ENCODE measurements around the gene EPHB1. TPM values are rescaled to one million over a fixed set of nuclear protein-coding genes. Genes with fewer than 3 reads are reported as not detected.

The EPHB1 gene
- total RNA-seq, 1 donor from 2014 or later: 1.3 TPM

DNA sequence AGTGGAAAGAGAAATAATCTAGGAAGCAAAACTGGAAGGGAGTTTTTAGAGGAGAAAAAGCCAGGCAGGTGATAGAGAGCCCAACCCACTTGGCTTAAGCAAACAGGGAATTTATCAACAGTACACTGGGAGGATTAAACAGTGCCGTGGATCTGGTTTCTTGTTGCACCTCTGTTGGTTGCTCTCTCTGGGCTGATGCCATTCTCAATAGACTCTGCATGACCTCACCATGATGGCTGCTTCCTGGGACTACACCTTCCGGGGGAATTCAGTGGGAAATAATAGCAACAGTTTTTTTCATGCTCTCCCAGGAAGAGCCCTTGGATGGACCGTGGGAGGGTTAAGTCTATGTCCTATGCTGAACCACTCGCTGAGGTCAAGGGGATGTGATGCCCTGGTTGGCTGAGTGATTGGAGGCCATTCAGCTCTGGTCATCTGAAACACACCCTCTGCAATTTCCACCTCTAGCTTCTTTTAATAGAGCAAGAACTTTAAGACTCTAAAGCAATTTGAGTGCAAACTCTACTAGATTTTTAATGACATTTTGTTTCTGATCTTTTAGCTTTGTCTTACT is 74.2 kb downstream of the EPHB1 start:
- Mint-ChIP-seq H3K27me3 (ENCODE audit: low read depth) (peaks cover 47% of the 10 kb centered on the region), H3K27ac (no peak overlapping the region), H3K9me3 (no peaks in the 10 kb centered on the region), H3K4me1 (no peaks in the 10 kb centered on the region), H3K36me3 (no peaks in the 10 kb centered on the region), H3K4me3 (no peak overlapping the region)
- TF ChIP-seq, protein P1, sequence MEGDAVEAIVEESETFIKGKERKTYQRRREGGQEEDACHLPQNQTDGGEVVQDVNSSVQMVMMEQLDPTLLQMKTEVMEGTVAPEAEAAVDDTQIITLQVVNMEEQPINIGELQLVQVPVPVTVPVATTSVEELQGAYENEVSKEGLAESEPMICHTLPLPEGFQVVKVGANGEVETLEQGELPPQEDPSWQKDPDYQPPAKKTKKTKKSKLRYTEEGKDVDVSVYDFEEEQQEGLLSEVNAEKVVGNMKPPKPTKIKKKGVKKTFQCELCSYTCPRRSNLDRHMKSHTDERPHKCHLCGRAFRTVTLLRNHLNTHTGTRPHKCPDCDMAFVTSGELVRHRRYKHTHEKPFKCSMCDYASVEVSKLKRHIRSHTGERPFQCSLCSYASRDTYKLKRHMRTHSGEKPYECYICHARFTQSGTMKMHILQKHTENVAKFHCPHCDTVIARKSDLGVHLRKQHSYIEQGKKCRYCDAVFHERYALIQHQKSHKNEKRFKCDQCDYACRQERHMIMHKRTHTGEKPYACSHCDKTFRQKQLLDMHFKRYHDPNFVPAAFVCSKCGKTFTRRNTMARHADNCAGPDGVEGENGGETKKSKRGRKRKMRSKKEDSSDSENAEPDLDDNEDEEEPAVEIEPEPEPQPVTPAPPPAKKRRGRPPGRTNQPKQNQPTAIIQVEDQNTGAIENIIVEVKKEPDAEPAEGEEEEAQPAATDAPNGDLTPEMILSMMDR (IDR thresholded peaks at IDR 0.05; ENCODE audit: unreplicated experiment): no peak
- DNase-seq (ENCODE audit: low spot score in 2 of 2, unreplicated experiment in 2 of 2): no peak

DNA sequence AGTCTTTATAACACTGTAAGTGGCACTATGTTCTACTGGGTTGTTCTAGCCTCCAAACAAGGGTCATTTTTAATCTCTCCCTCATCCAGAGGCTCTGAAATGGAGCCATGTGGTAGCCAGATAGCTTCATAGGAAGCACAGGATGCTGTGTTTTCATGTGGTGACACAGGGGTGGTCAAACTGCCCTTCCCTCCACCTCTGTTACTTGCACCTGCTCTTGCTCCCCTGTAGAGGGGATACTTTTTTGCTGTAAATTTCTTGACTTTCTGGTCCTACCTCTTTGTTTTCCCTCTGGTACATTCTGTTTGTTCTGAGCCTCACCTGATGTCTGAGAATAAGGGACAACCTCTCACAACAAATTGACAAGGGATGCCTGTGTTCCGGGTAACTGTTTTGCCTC is 76.8 kb downstream of the EPHB1 start:
- DNase-seq (ENCODE audit: low spot score in 2 of 2, unreplicated experiment in 2 of 2): no peak
- Mint-ChIP-seq H3K4me3 (no peak overlapping the region), H3K27ac (no peak overlapping the region), H3K4me1 (no peaks in the 10 kb centered on the region), H3K36me3 (no peaks in the 10 kb centered on the region), H3K27me3 (ENCODE audit: low read depth) (peaks cover 45% of the 10 kb centered on the region), H3K9me3 (no peaks in the 10 kb centered on the region)
- TF ChIP-seq, protein P1 (IDR thresholded peaks at IDR 0.05; ENCODE audit: unreplicated experiment): no peak

- Mint-ChIP-seq H3K27me3 (ENCODE audit: low read depth) (peaks cover 37% of the 10 kb centered on the region), H3K9me3 (no peaks in the 10 kb centered on the region), H3K4me1 (no peaks in the 10 kb centered on the region), H3K36me3 (no peaks in the 10 kb centered on the region), H3K4me3 (no peak overlapping the region), H3K27ac (no peak overlapping the region)
- TF ChIP-seq, protein P1 (IDR thresholded peaks at IDR 0.05; ENCODE audit: unreplicated experiment): no peak
- no peak for DNase-seq (ENCODE audit: low spot score in 2 of 2, unreplicated experiment in 2 of 2)
Observed at GRCh38 chr3:134872440-134873388, 77.7 kb downstream of the EPHB1 start.

GRCh38 chr3:134873789-134874188 is 78.7 kb downstream of the EPHB1 start:
- Mint-ChIP-seq H3K9me3 (no peaks in the 10 kb centered on the region), H3K27me3 (ENCODE audit: low read depth) (peaks cover 33% of the 10 kb centered on the region), H3K36me3 (no peaks in the 10 kb centered on the region), H3K27ac (no peak overlapping the region), H3K4me3 (no peak overlapping the region), H3K4me1 (no peaks in the 10 kb centered on the region)
- no peak for DNase-seq (ENCODE audit: low spot score in 2 of 2, unreplicated experiment in 2 of 2)
- TF ChIP-seq, protein P1 (IDR thresholded peaks at IDR 0.05; ENCODE audit: unreplicated experiment): no peak

DNA sequence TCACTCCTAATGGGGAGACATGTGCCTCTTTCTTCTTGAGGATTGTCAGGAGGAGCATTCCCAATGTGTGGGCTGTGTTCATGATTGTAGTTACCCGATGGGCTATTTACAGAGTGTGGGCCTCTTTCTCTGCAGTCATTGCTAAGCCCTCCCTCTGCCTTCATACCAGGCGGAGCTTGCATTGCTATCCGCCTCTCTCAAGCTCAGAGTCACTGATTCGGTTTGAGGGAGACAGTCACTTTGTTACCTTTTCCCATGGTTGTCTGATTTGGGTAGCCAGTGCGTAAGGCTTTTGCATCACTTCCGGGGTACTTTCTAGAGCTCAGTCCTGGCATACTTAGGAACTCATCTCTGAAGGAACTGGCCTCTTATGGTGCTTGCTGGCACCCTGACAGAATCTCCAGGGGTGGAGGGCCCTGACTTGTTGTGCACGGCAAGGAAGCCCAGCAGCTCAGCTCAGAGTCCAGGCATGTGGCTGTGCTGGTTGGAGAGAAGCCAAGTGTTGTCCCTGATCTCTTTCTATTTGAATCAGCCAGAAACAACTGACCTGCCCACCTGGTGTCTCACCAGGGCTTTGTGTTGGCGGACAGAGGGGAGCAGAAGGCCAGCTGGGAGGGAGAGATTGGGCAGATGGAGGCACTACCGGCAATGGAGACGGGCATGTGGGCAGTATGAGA is 79.8 kb downstream of the EPHB1 start:
- no peak for DNase-seq (ENCODE audit: low spot score in 2 of 2, unreplicated experiment in 2 of 2)
- H3K9me3 Mint-ChIP-seq: no peaks in the 10 kb centered on the region
- H3K27me3 Mint-ChIP-seq (ENCODE audit: low read depth): peaks cover 35% of the 10 kb centered on the region
- TF ChIP-seq, protein P1 (IDR thresholded peaks at IDR 0.05; ENCODE audit: unreplicated experiment): no peak
- H3K36me3 Mint-ChIP-seq: no peaks in the 10 kb centered on the region
- H3K4me3 Mint-ChIP-seq: no peak overlapping the region
- H3K27ac Mint-ChIP-seq: no peak overlapping the region
- H3K4me1 Mint-ChIP-seq: no peaks in the 10 kb centered on the region
